Fibroblast of lung (primary cell): ENCODE results near the gene WAS.

Source experiments
- EZH2 ChIP-seq: IDR thresholded peaks from 2 replicates; pipeline ENCODE4 v1.5.1; 2012; ENCODE audit warnings: low read length, control low read depth, mild to moderate bottlenecking; ENCODE audit errors: missing control alignments
- TF ChIP-seq, protein P1 (sequence below), 2 donors: IDR thresholded peaks in 1 of 2; conservative IDR thresholded peaks in 1 of 2; 1 replicate in 1 of 2; 2 replicates in 1 of 2; pipeline ENCODE4 v1.5.1; 2011 to 2012; ENCODE audit warnings: low read length in 2 of 2, control low read depth in 1 of 2, inconsistent platforms in 1 of 2, low read depth in 1 of 2, mild to moderate bottlenecking in 1 of 2

DNA sequence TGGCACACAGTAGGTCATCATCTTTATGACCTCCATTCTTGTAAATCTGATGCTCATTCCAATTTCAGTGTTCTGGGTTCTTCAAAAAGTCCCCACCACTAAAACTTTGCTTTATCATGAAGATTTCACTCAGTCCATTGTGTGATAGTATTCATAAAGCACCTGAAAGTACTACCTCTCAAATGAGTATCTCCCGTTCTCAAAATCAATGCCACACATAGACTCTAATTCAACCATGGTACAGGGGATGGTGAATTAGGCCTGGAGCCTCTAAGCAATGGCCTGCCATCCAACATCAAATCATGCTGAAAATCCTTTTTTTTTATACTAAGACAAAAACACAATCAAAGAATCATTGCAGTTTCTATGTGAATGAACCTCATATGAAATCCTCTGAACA, 19.4 kb upstream of the WAS start:
- TF ChIP-seq, protein P1, sequence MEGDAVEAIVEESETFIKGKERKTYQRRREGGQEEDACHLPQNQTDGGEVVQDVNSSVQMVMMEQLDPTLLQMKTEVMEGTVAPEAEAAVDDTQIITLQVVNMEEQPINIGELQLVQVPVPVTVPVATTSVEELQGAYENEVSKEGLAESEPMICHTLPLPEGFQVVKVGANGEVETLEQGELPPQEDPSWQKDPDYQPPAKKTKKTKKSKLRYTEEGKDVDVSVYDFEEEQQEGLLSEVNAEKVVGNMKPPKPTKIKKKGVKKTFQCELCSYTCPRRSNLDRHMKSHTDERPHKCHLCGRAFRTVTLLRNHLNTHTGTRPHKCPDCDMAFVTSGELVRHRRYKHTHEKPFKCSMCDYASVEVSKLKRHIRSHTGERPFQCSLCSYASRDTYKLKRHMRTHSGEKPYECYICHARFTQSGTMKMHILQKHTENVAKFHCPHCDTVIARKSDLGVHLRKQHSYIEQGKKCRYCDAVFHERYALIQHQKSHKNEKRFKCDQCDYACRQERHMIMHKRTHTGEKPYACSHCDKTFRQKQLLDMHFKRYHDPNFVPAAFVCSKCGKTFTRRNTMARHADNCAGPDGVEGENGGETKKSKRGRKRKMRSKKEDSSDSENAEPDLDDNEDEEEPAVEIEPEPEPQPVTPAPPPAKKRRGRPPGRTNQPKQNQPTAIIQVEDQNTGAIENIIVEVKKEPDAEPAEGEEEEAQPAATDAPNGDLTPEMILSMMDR (conservative IDR thresholded peaks at IDR 0.05 in 1 of 2, IDR thresholded peaks at IDR 0.05 in 1 of 2; ENCODE audit: low read depth in 1 of 2, low read length in 2 of 2), result no peak
- no peak for TF ChIP-seq EZH2
